Uterus (tissue), 2 donors: ENCODE data around the gene LMAN1L.

Experiments used
- CTCF ChIP-seq, 4 experiments: fragments of 200-600 bp in 2 of 4; fragments of 450-650 bp in 2 of 4; sonication (generic) in 2 of 4; IDR thresholded peaks; one replicate each; pipeline ENCODE4 v1.5.1; 2016 to 2019; ENCODE audit warnings: antibody characterized with exemption in 4 of 4, mild to moderate bottlenecking in 2 of 4, moderate library complexity in 1 of 4
- POLR2A ChIP-seq, 2 donors: fragments of 450-650 bp; IDR thresholded peaks; one replicate each; pipeline ENCODE4 v1.6.1; 2016; ENCODE audit warnings: antibody characterized with exemption in 2 of 2, mild to moderate bottlenecking in 1 of 2, moderate library complexity in 1 of 2

DNA sequence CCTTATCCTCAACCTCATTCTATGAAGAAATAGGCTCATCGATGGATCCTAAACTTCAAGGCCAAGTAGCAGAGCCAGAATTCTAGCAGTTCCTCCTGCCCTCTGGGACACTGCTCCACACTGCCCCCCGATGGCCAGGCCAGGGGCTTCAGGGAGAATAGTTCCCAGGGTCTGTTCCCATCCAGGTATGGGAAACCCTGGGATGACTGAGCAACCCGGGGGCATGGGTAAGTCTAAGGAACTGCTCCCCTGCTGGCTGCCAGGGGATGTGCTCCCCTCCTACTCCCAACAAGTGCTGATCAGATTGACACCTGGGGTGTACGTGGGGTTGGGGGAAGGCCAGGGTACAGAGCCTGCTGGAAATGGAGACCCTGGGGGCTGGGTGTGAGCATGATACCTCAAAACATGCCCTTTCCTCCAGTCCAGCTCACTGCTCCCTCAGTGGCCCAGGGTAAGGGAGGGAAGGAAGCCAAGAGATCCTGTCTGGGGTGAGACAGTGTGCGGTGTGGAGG is 22.7 kb downstream of the LMAN1L start:
- TF ChIP-seq CTCF (IDR thresholded peaks at IDR 0.05) (peak in 2 of 4 experiments; percentile 33 to 42), POLR2A (IDR thresholded peaks at IDR 0.05) (no peak)
